ENCODE measurements around the gene CUX1.

- TF ChIP-seq CTCF (IDR thresholded peaks at IDR 0.05) = no peak
- TF ChIP-seq POLR2A (IDR thresholded peaks at IDR 0.05) = no peak
Observed at GRCh38 chr7:102228935-102229334, 411.5 kb downstream of the CUX1 start.
